Hematopoietic multipotent progenitor cell treated with erythropoietin and hydrocortisone succinate and interleukin-3 and kit ligand, for 15 days (in vitro differentiated cells): Measurements from ENCODE around the gene MYOM3.

ENCODE experiments used
- DNase-seq: peaks from one replicate; pipeline ENCODE4 v3.0.0-alpha.2; 2015; ENCODE audit warnings: low spot score

Gene MYOM3

GRCh38 chr1:24113641-24114033 lies 1.7 kb upstream of the MYOM3 start:
- no peak for DNase-seq

GRCh38 chr1:24111262-24111995 lies 506 bp downstream of the MYOM3 start:
- DNase-seq = no peak

GRCh38 chr1:24110642-24111261 lies 1.2 kb downstream of the MYOM3 start:
- DNase-seq = no peak

- DNase-seq = no peak
These were observed 2.1 kb downstream of the MYOM3 start for GRCh38 chr1:24109686-24110475.

GRCh38 chr1:24109166-24109483 lies 2.8 kb downstream of the MYOM3 start:
- DNase-seq = no peak

- no peak for DNase-seq
These were observed 3.4 kb downstream of the MYOM3 start for GRCh38 chr1:24108334-24109165.

- no peak for DNase-seq
These were observed 4.3 kb downstream of the MYOM3 start for GRCh38 chr1:24107462-24108138.

GRCh38 chr1:24105368-24106160 lies 6.4 kb downstream of the MYOM3 start:
- no peak for DNase-seq

- no peak for DNase-seq
These were observed 7.1 kb downstream of the MYOM3 start for GRCh38 chr1:24104854-24105253.

GRCh38 chr1:24103879-24104278 lies 8.1 kb downstream of the MYOM3 start:
- no peak for DNase-seq

- no peak for DNase-seq
These were observed 8.5 kb downstream of the MYOM3 start for GRCh38 chr1:24103408-24103807.

GRCh38 chr1:24102961-24103360 lies 9.0 kb downstream of the MYOM3 start:
- no peak for DNase-seq

GRCh38 chr1:24101796-24102586 lies 9.9 kb downstream of the MYOM3 start:
- DNase-seq = no peak

- DNase-seq = no peak
These were observed 10.8 kb downstream of the MYOM3 start for GRCh38 chr1:24100945-24101737.

- no peak for DNase-seq
These were observed 12.8 kb downstream of the MYOM3 start for GRCh38 chr1:24098943-24099638.

GRCh38 chr1:24098102-24098501 lies 13.8 kb downstream of the MYOM3 start:
- no peak for DNase-seq

- no peak for DNase-seq
These were observed 14.3 kb downstream of the MYOM3 start for GRCh38 chr1:24097663-24098062.

GRCh38 chr1:24096739-24097103 lies 15.2 kb downstream of the MYOM3 start:
- no peak for DNase-seq
